ENCODE measurements around the gene PRELID3B. TPM values are rescaled to one million over a fixed set of nuclear protein-coding genes. Genes with fewer than 3 reads are reported as not detected.

The PRELID3B gene
- total and polyA plus RNA-seq, 2 of the 8 experiments (the other 6 are each of a cell fraction or from before 2014, with no cell fraction given) = 8.1 to 50.5 TPM

GRCh38 chr20:59040667-59041066, 1.9 kb downstream of the PRELID3B start:
- no peak overlapping the region for H2AFZ ChIP-seq (ENCODE audit: low read length)
- peaks cover 0 to 16% (median 4%) of the 10 kb centered on the region in 4 experiments; a peak in 4 of 8 replicates for H3K36me3 ChIP-seq (ENCODE audit: control insufficient read depth in 2 of 4, insufficient read depth in 4 of 4, low read length in 3 of 4)
- no peak overlapping the region for H3K18ac ChIP-seq (ENCODE audit: extremely low read depth, low read length)
- no peak overlapping the region for H2BK5ac ChIP-seq (ENCODE audit: low read depth, low read length)
- H3K14ac ChIP-seq (ENCODE audit: insufficient read length) = no peak overlapping the region
- ChIA-PET CTCF (ENCODE audit: partially characterized antibody) (interaction anchor here (0.8 to 1.0 kb wide), 2 partner anchors 81 to 415 kb away, joined by 3 read pairs; no protein-coding TSS in a partner anchor), POLR2A (ENCODE audit: partially characterized antibody) (interaction anchor here (1.4 to 1.6 kb wide), 2 partner anchors 8 to 10 kb away, joined by 3 to 4 read pairs; partner anchors contain the start of gene ATP5F1E)
- H3K4ac ChIP-seq (replicated peaks; ENCODE audit: insufficient read length, low read depth, low read length) = no peak overlapping the region
- no peak overlapping the region for H3K9ac ChIP-seq (replicated peaks in 1 of 4; ENCODE audit: extremely low read depth in 1 of 4, low read depth in 3 of 4, low read length in 3 of 4)
- peaks cover 0 to 2% of the 10 kb centered on the region in 2 experiments for H4K20me1 ChIP-seq (replicated peaks in 1 of 2; ENCODE audit: control insufficient read depth in 1 of 2, insufficient read depth in 2 of 2, low read length in 2 of 2)
- peaks cover 11 to 35% of the 10 kb centered on the region in 2 experiments; a peak in 3 of 4 replicates for H3K79me2 ChIP-seq (ENCODE audit: control insufficient read depth in 1 of 2, insufficient read depth in 2 of 2, low read length in 2 of 2)
- peaks cover 2% of the 10 kb centered on the region; the same call in 1 of the 2 replicates for H3K23me2 ChIP-seq (ENCODE audit: low read depth, low read length)
- no peak for FAIRE-seq
- H4K91ac ChIP-seq (replicated peaks; ENCODE audit: insufficient read length, low read length) = no peak overlapping the region
- H3K9me3 ChIP-seq (ENCODE audit: insufficient read depth in 2 of 2, low read depth in 1 of 2, low read length in 1 of 2) = no peaks in the 10 kb centered on the region; a peak in 1 of 4 replicates
- H4K5ac ChIP-seq (ENCODE audit: insufficient read length, low read depth, low read length) = no peak overlapping the region
- peaks cover 0 to 4% (median 0%) of the 10 kb centered on the region in 4 experiments; a peak in 1 of 7 replicates for H3K4me1 ChIP-seq (replicated peaks in 1 of 4; ENCODE audit: control insufficient read depth in 3 of 4, insufficient read depth in 4 of 4, low read length in 3 of 4)
- DNase-seq (ENCODE audit: low read depth in 1 of 2, low spot score in 2 of 2) = no peak
- H3K56ac ChIP-seq (replicated peaks; ENCODE audit: insufficient read length, low read depth, low read length) = no peak overlapping the region
- TF ChIP-seq TBP (IDR thresholded peaks at IDR 0.05; ENCODE audit: low read depth, low read length) (no peak), JUN (IDR thresholded peaks at IDR 0.05; ENCODE audit: low read depth, low read length) (no peak), POLR2A (IDR thresholded peaks at IDR 0.05; ENCODE audit: control extremely low read depth in 1 of 2, low read depth in 2 of 2, low read length in 2 of 2) (no peak), TAF7 (optimal IDR thresholded peaks at IDR 0.05; ENCODE audit: borderline replicate concordance, low read depth, low read length) (no peak), RBBP5 (IDR thresholded peaks at IDR 0.05; ENCODE audit: borderline replicate concordance, low read depth, low read length) (no peak), BRCA1 (IDR thresholded peaks at IDR 0.05; ENCODE audit: low read depth, low read length) (no peak), RAD21 (IDR thresholded peaks at IDR 0.05 in 1 of 2, conservative IDR thresholded peaks at IDR 0.05 in 1 of 2; ENCODE audit: low read depth in 2 of 2, low read length in 2 of 2) (no peak), CBX5 (IDR thresholded peaks at IDR 0.05; ENCODE audit: low read depth, low read length) (no peak)
- no peaks in the 10 kb centered on the region; the same call in 1 of the 2 replicates for H3K79me1 ChIP-seq (ENCODE audit: low read depth, low read length)
- no peak overlapping the region for H2BK15ac ChIP-seq (ENCODE audit: low read length)
- 84% methylated on average over 5 of the region's 5 CpGs; no CpG with 5 or more reads in 1 of the 2 experiments for WGBS, 2 experiments (ENCODE audit: extremely low coverage in 1 of 2, insufficient coverage in 1 of 2, insufficient read length in 1 of 2, insufficient replicate concordance in 2 of 2, low coverage in 1 of 2, low lambda C conversion rate in 2 of 2, missing lambda C conversion rate in 1 of 2)
- H2BK120ac ChIP-seq (replicated peaks; ENCODE audit: low read depth, low read length) = no peak overlapping the region
- no peak overlapping the region for H2AK5ac ChIP-seq (ENCODE audit: low read depth, low read length)
- no peak overlapping the region for H3K27ac ChIP-seq (ENCODE audit: low read depth, low read length)
- no peak overlapping the region; a peak in 1 of 8 replicates for H3K4me3 ChIP-seq (ENCODE audit: extremely low read depth in 1 of 4, insufficient read depth in 2 of 4, low read depth in 3 of 4, low read length in 4 of 4)
- no peak overlapping the region for H3K23ac ChIP-seq (ENCODE audit: insufficient read length)
- no peak overlapping the region for H2BK20ac ChIP-seq (ENCODE audit: low read length)
- no peak overlapping the region for H3K4me2 ChIP-seq (ENCODE audit: insufficient read depth in 1 of 2, low read depth in 2 of 2, low read length in 2 of 2)
- H2BK12ac ChIP-seq (ENCODE audit: low read depth, low read length) = no peak overlapping the region
- no peak overlapping the region for H4K8ac ChIP-seq (ENCODE audit: extremely low read depth, insufficient read depth, low read length)
- no peaks in the 10 kb centered on the region for H3K27me3 ChIP-seq (replicated peaks in 1 of 4; ENCODE audit: control insufficient read depth in 3 of 4, extremely low read depth in 1 of 4, insufficient read depth in 3 of 4, low read length in 3 of 4)
